T-helper 1 cell (primary cell): Measurements from ENCODE around the gene GTPBP4.

Source experiments
- DNase-seq, 5 donors: peaks; one replicate each; pipeline ENCODE4 v3.0.0-alpha.2; 2012 to 2020

The GTPBP4 gene

DNA sequence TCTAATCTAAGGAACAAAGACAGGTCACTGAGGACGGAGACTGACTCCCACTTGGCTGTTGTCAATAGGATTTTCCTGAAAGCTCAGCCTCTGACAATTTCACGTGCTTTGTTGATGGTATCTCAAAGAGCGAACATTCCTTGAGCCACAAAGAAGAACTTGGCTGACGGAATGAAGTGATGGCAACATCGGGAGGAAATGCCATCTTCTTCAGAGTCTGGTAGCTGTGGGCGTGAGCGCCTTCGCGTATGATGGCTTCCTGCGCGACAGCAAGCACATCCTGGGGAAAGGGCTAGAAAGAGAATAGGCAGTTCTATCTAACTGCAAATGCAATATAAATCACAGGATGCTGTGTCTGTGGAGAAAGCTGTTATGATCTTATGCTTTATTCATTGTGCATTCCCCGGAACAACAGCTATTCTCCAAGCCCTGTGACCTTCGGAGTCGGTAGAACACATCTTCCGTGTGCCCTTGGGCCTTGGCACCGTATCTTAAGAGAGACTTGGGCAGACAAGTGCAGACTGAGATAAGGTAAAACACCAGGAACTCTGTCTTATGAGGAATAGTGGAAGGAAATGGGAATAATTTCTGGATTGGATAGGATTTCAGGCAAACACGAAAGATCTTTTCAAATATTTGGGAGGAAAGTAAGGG, 19.6 kb upstream of the GTPBP4 start:
- no peak for DNase-seq

- DNase-seq, result no peak
Observed at GRCh38 chr10:969473-970150, 18.6 kb upstream of the GTPBP4 start.

- no peak for DNase-seq
Observed at GRCh38 chr10:970311-971149, 17.7 kb upstream of the GTPBP4 start.

DNA sequence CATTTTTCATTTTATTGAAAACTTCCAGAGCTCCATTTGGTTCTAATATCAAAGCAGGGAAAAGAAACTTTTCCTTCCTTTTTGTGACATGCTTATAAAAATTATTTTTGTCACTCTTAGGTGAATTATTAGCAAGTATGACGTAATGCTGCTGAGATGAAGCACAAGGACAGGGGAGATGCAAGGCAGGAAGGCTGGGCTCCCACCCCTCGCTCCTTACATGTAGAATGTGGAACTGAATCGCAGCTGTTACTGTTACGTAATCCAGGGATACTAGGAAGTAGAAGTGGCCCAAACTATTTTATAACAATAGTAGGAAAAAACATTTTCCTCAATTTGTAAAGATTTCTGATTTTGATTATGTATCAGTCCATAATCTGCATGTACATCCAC, 17.1 kb upstream of the GTPBP4 start:
- DNase-seq, result no peak

- no peak for DNase-seq
Observed at GRCh38 chr10:971613-972012, 16.6 kb upstream of the GTPBP4 start.

GRCh38 chr10:972763-973162, 15.5 kb upstream of the GTPBP4 start:
- DNase-seq, result no peak

GRCh38 chr10:974038-974784, 14.0 kb upstream of the GTPBP4 start:
- DNase-seq, result no peak

DNA sequence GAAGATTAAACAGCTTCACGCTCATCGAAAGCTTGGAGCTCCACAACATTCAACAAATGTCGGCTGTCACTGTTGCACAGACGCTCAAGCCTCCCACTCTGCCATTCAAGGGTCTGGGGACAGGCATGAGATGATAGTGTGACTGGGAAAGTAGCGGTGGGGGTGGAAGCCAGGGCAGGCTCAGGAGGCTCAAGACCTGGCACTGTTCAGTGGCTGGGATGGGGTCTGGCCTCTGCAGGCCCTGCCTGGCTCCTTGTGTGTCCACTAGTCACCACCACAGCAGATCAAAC, 13.5 kb upstream of the GTPBP4 start:
- no peak for DNase-seq

GRCh38 chr10:976316-976715, 11.9 kb upstream of the GTPBP4 start:
- no peak for DNase-seq

GRCh38 chr10:978826-979421, 9.3 kb upstream of the GTPBP4 start:
- DNase-seq, result no peak

GRCh38 chr10:980468-981093, 7.7 kb upstream of the GTPBP4 start:
- DNase-seq, result no peak

DNA sequence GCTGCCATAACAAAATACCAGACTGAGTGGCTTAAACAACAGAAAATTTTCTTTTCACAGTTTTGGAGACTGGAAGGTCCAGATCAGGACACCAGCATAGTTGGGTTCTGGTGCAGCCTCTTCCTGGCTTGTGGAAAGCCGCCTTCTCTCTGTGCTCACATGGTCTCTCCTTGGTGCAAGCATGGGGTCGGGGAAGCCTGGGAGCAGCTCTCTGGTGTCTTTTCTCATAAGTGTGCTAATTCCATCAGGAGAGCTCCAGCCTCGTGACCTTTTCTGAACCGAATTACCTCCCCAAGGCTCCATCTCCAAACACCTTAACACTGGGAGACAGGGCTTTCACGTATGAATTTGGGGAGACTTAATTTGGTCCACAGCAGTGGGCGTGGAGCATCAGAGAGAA, 4.8 kb upstream of the GTPBP4 start:
- DNase-seq, result no peak

- no peak for DNase-seq
Observed at GRCh38 chr10:983971-984655, 4.1 kb upstream of the GTPBP4 start.

DNA sequence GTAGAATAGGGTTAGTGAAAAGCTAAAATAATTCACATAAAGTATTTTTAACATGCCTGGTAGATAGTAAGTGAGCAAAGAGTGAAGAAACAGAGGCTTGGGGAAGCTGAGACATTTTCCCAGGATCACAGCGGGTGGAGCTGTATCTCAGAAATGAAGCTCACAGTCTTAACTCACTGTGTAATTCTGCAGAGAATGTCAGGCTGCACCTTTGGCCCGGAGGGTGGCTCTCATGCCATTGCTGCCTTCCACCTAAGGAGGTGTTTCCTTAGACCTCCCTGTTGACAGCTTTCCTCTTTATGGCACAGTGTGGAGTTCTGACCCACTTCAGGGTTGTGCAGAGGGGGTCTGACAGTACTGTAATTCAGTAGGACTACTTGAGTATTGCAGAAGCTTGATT, 2.9 kb upstream of the GTPBP4 start:
- DNase-seq, result no peak

- DNase-seq, result no peak
Observed at GRCh38 chr10:986137-986825, 2.0 kb upstream of the GTPBP4 start.

- DNase-seq, result no peak
Observed at GRCh38 chr10:986881-987619, 1.2 kb upstream of the GTPBP4 start.

GRCh38 chr10:987620-987869, 689 bp upstream of the GTPBP4 start:
- no peak for DNase-seq

GRCh38 chr10:988667-989545, 672 bp downstream of the GTPBP4 start:
- peak in 1 of 5 donors; percentile 3 for DNase-seq

DNA sequence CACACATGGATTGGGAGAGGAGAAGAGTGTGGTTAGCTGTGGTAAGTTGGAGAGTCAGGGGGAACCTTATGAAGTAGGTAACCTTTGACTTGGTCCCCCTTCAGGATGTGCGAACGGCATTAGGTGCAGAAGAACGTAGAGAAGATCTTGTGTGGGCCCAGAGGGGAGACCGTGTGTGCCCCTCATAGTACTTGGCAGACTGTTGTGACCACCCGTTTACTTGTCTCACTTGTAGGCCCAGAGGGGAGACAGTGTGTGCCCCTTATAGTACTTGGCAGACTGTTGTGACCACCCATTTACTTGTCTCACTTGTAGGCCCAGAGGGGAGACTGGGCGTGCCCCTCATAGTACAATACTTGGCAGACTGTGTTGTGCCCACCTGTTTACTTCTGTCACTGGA, 2.6 kb downstream of the GTPBP4 start:
- DNase-seq, result no peak

DNA sequence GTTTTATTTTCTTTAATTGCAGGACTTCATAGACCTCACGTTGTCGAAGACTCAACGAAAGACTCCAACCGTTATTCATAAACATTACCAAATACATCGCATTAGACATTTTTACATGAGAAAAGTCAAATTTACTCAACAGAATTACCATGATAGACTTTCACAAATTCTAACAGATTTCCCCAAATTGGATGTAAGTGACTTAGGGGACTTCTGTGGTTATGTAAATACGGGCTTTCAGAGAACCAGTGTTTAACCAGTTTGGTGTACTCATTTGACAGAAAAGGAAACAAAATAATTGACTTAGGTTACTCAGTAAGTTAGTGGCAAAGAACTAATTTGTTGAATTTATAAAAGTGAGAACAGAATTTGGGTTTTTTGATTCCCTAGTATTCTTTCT, 4.2 kb downstream of the GTPBP4 start:
- no peak for DNase-seq
